GM04504 (cell line): ENCODE data around the gene PGA3.
"Not testable (repeated sequence)": the region's sequence is repeated elsewhere in the genome, so short reads cannot be mapped to it uniquely, and the experiment has no call there.

ENCODE experiments used
- DNase-seq: peaks from one replicate; pipeline ENCODE4 v3.0.0-alpha.2; 2012; ENCODE audit warnings: low read depth

Gene PGA3

DNA sequence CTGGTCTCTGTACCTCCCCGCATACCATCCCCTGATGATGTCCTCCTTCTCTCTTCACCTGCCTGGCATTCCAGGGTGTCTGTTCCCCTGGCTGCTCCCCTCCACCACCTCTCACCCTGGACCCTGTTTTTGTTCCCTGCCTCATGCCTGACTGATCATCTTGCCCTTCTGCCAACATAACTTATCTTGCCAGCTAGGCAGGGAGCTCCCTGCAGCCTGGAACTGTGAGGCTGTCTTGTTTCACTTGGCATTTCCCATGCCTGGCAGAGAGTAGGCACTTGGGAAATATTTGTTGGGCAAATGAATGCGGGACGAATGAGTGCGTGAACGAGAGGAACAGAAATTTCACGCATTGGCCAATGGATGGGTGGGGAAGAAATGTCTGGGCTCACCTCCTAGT, 7.3 kb downstream of the PGA3 start:
- DNase-seq, result not testable (repeated sequence)

DNA sequence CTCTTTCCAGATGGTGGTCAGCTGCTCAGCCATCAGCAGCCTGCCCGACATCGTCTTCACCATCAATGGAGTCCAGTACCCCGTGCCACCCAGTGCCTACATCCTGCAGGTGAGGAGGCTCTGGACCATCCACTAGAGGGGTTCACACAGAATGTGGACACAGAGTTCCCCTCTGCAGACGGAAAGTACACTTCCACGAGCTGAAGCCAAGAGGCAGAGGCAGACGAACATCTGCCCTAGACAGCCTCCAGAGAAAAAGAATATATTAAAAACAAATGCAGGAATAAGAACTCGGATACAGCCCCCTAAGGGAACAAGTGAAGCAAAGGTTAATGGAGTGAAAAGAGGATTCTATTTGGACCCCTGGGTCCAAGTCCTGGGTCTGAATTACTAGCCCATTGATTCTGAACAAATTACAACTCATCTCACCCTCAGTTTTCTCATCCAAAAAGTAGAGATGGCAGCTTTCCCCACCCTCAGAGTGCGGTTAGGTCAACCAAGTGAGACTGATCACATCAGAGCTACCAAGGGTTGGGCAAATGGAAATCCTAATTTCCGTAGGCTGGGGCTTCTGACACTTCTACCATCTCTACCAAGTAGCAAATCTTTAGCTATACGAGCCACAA, 8.1 kb downstream of the PGA3 start:
- DNase-seq, result not testable (repeated sequence)

GRCh38 chr11:61212202-61212601, 8.9 kb downstream of the PGA3 start:
- not testable (repeated sequence) for DNase-seq

DNA sequence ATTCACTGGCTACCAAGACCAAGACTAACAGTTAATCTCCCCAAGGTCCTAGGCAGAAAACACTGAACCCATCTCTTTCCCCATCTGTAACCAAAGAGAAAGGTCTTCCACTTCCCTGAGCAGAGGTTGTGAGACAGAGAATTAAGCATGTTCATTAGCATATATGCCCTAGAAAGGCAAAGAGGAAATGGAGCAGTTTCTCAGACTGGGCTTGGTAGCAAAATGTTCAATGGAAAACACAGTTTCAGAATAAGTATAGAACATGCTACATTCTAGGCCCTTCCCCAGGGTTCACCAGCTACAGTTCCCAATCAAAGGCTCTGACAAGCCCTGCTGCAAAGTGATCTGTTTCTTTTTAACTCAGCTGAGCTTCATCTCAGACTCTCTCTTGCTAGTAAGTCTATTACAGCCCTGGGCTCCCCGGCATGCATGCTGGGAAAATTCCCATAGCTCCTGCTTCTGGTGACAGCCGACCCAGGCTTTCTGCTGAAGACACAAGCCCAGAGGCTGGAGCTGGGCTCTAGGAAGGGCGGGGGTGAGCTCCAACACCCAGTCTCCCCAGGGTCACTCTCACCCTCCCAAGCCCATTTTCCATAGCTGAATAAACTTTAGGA, 10.5 kb downstream of the PGA3 start:
- DNase-seq, result not testable (repeated sequence)

GRCh38 chr11:61218306-61218705, 15.0 kb downstream of the PGA3 start:
- not testable (repeated sequence) for DNase-seq

DNA sequence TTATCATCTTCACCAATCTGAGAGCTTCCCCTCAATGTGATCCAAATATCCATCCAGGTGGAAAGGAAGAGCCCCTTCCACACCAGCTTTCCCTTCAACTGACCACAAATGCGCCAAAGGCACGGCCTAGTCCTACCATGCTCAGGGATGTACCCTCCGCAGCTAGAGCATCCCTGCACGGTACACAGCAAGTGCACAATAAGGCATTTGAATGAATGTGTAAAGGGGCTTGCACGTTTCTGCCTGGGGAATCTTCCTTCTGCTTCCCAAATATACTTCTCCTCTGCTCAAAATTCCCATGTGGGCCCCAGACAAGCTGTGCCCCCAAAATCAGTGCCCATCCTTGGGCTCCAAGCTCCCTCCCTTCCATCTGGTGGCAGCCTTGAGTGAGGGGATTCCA, 15.7 kb downstream of the PGA3 start:
- DNase-seq, result not testable (repeated sequence)

DNA sequence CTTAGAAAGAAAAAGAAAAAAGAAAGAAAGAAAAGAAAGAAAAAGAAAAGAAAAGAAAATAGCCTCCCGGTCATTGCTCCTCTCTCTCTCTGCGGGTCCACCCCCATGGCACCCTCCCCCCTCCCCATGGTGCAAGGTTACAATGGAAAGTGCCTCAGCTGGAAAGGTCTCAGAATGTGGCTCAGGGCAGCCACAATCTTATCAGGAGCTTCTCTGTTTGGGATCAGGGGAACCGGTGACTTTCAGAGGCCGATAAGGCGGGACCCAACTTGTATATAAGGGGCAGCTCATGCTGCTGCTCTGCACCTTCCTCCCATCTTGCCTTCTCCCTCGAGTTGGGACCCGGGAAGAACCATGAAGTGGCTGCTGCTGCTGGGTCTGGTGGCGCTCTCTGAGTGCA, 18.7 kb downstream of the PGA3 start, which contains the start of gene PGA4:
PGA4 (plus strand) TSS at position 301 of the 400 bp plus-strand sequence; CDS start at position 355, 54 bp downstream.
- DNase-seq, result not testable (repeated sequence)

GRCh38 chr11:61222692-61223091, 19.4 kb downstream of the PGA3 start:
- DNase-seq, result not testable (repeated sequence)

DNA sequence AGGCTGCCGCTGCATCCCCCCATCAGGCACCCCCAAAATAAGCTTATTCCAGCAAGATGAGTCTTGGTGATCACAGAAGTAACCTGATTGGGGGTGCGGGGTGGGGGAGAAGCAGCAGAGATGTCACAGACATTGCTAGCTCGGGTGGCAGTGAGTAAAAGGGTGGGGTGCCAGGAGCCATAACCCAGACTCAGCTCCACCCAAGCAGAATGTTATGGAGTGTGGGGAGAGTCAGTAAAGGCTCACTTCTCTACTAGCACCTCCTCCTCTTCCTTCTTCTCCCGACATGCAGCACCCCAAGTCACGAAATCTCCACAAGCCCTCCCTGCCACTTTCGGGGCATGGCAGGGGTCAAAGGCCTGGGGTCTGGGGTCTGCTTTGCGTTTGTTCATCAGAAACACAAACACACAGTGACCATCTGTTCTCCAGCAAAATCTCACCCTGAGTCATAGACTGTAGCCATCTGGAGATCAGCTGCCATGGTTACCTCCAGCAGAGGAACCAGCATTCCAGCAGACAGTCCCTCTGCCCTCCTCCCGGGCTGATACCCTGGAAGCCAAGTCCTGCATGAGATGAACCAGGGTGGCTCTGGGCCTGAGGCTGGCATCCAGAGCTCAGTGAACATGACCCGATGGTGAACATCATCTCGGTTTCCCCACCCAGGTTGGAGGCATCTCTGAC, 23.3 kb downstream of the PGA3 start:
- not testable (repeated sequence) for DNase-seq

GRCh38 chr11:61229458-61229857, 26.1 kb downstream of the PGA3 start:
- DNase-seq, result not testable (repeated sequence)

GRCh38 chr11:61231033-61231432, 27.7 kb downstream of the PGA3 start:
- not testable (repeated sequence) for DNase-seq

GRCh38 chr11:61231585-61231984, 28.3 kb downstream of the PGA3 start:
- DNase-seq, result not testable (repeated sequence)

- DNase-seq, result not testable (repeated sequence)
Measured at GRCh38 chr11:61232548-61233145, 29.3 kb downstream of the PGA3 start.

GRCh38 chr11:61237130-61237529, 33.8 kb downstream of the PGA3 start:
- not testable (repeated sequence) for DNase-seq

- DNase-seq, result not testable (repeated sequence)
Measured at GRCh38 chr11:61240288-61240687, 37.0 kb downstream of the PGA3 start.

GRCh38 chr11:61240875-61241274, 37.6 kb downstream of the PGA3 start, which contains the start of gene PGA5:
Gene PGA5 (plus strand): TSS chr11:61241175. CDS start chr11:61241227, 52 bp downstream.
- not testable (repeated sequence) for DNase-seq

- not testable (repeated sequence) for DNase-seq
Measured at GRCh38 chr11:61241526-61241925, 38.2 kb downstream of the PGA3 start.

DNA sequence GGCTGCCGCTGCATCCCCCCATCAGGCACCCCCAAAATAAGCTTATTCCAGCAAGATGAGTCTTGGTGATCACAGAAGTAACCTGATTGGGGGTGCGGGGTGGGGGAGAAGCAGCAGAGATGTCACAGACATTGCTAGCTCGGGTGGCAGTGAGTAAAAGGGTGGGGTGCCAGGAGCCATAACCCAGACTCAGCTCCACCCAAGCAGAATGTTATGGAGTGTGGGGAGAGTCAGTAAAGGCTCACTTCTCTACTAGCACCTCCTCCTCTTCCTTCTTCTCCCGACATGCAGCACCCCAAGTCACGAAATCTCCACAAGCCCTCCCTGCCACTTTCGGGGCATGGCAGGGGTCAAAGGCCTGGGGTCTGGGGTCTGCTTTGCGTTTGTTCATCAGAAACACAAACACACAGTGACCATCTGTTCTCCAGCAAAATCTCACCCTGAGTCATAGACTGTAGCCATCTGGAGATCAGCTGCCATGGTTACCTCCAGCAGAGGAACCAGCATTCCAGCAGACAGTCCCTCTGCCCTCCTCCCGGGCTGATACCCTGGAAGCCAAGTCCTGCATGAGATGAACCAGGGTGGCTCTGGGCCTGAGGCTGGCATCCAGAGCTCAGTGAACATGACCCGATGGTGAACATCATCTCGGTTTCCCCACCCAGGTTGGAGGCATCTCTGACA, 42.1 kb downstream of the PGA3 start:
- DNase-seq, result not testable (repeated sequence)

GRCh38 chr11:61248071-61248470, 44.8 kb downstream of the PGA3 start:
- not testable (repeated sequence) for DNase-seq

- not testable (repeated sequence) for DNase-seq
Measured at GRCh38 chr11:61249201-61249600, 45.9 kb downstream of the PGA3 start.
